ENCODE results near the gene CIB1.

The CIB1 gene

GRCh38 chr15:90202929-90203328 lies 30.8 kb downstream of the CIB1 start:
- no peak overlapping the region for H3K56ac ChIP-seq (ENCODE audit: low read length)
- H3K18ac ChIP-seq (ENCODE audit: low read length): no peak overlapping the region
- H3K4me1 ChIP-seq (ENCODE audit: control insufficient read depth, low read depth, low read length): peaks cover 5% of the 10 kb centered on the region
- H3K4me2 ChIP-seq (ENCODE audit: low read length): no peak overlapping the region
- H3K36me3 ChIP-seq (ENCODE audit: control insufficient read depth, insufficient read depth, low read length): no peaks in the 10 kb centered on the region
- no peak overlapping the region for H2AK5ac ChIP-seq (ENCODE audit: low read length)
- no peaks in the 10 kb centered on the region for H3K79me2 ChIP-seq (ENCODE audit: control insufficient read depth, insufficient read depth, low read length)
- no peak overlapping the region for H3K4ac ChIP-seq (ENCODE audit: low read depth, low read length)
- no peak overlapping the region for H2BK5ac ChIP-seq (ENCODE audit: low read length)
- no peak overlapping the region for H3K23ac ChIP-seq (ENCODE audit: low read length)
- no CpG with 5 or more reads among the region's 4 CpGs for WGBS (ENCODE audit: extremely low coverage, insufficient coverage, low lambda C conversion rate)
- H3K27me3 ChIP-seq (ENCODE audit: insufficient read depth, low read length, poor library complexity): no peaks in the 10 kb centered on the region
- H3K79me1 ChIP-seq (ENCODE audit: low read length): peaks cover 7% of the 10 kb centered on the region
- no peak overlapping the region for H3K4me3 ChIP-seq (ENCODE audit: low read length)
- H4K8ac ChIP-seq (ENCODE audit: low read depth, low read length): no peak overlapping the region
- no peak for DNase-seq
- H2BK120ac ChIP-seq (ENCODE audit: low read depth, low read length): no peak overlapping the region
- H2BK15ac ChIP-seq (replicated peaks; ENCODE audit: low read depth): no peak overlapping the region
- H3K27ac ChIP-seq (ENCODE audit: low read depth, low read length): no peak overlapping the region
- no peak overlapping the region for H3K9ac ChIP-seq (ENCODE audit: low read length)
- no peak overlapping the region for H4K5ac ChIP-seq (ENCODE audit: low read length)

GRCh38 chr15:90201944-90202375 lies 31.8 kb downstream of the CIB1 start:
- no peaks in the 10 kb centered on the region for H3K27me3 ChIP-seq (ENCODE audit: insufficient read depth, low read length, poor library complexity)
- no peak overlapping the region for H3K27ac ChIP-seq (ENCODE audit: low read depth, low read length)
- no peak overlapping the region for H2BK120ac ChIP-seq (ENCODE audit: low read depth, low read length)
- no CpG with 5 or more reads among the region's 25 CpGs for WGBS (ENCODE audit: extremely low coverage, insufficient coverage, low lambda C conversion rate)
- H3K4me3 ChIP-seq (ENCODE audit: low read length): peak overlapping the region; percentile 84
- H3K36me3 ChIP-seq (ENCODE audit: control insufficient read depth, insufficient read depth, low read length): no peaks in the 10 kb centered on the region
- H4K8ac ChIP-seq (ENCODE audit: low read depth, low read length): no peak overlapping the region
- no peak overlapping the region for H3K23ac ChIP-seq (ENCODE audit: low read length)
- no peak overlapping the region for H3K4ac ChIP-seq (ENCODE audit: low read depth, low read length)
- peak overlapping the region; percentile 46 for H3K18ac ChIP-seq (ENCODE audit: low read length)
- H3K56ac ChIP-seq (ENCODE audit: low read length): peak overlapping the region; percentile 88
- peak overlapping the region; percentile 87 for H3K9ac ChIP-seq (ENCODE audit: low read length)
- H3K4me2 ChIP-seq (ENCODE audit: low read length): peak overlapping the region; percentile 78
- DNase-seq: peak; percentile 19
- no peak overlapping the region for H4K5ac ChIP-seq (ENCODE audit: low read length)
- H3K79me2 ChIP-seq (ENCODE audit: control insufficient read depth, insufficient read depth, low read length): no peaks in the 10 kb centered on the region
- H2BK15ac ChIP-seq (replicated peaks; ENCODE audit: low read depth): no peak overlapping the region
- no peak overlapping the region for H2BK5ac ChIP-seq (ENCODE audit: low read length)
- H2AK5ac ChIP-seq (ENCODE audit: low read length): no peak overlapping the region
- peaks cover 7% of the 10 kb centered on the region for H3K79me1 ChIP-seq (ENCODE audit: low read length)
- peaks cover 5% of the 10 kb centered on the region for H3K4me1 ChIP-seq (ENCODE audit: control insufficient read depth, low read depth, low read length)

- peak within 1 kb of the TSS; percentile 25 for H3K27ac ChIP-seq (ENCODE audit: low read depth, low read length)
- no peak within 1 kb of the TSS for H2BK120ac ChIP-seq (ENCODE audit: low read depth, low read length)
- H3K27me3 ChIP-seq (ENCODE audit: insufficient read depth, low read length, poor library complexity): no peaks in the 10 kb centered on the region
- peaks cover 5% of the 10 kb centered on the region for H3K4me1 ChIP-seq (ENCODE audit: control insufficient read depth, low read depth, low read length)
- H4K5ac ChIP-seq (ENCODE audit: low read length): no peak within 1 kb of the TSS
- H4K8ac ChIP-seq (ENCODE audit: low read depth, low read length): peak within 1 kb of the TSS; percentile 30
- H3K79me2 ChIP-seq (ENCODE audit: control insufficient read depth, insufficient read depth, low read length): no peaks in the 10 kb centered on the region
- H3K36me3 ChIP-seq (ENCODE audit: control insufficient read depth, insufficient read depth, low read length): no peaks in the 10 kb centered on the region
- peak within 1 kb of the TSS; percentile 84 for H3K4me3 ChIP-seq (ENCODE audit: low read length)
- H3K56ac ChIP-seq (ENCODE audit: low read length): peak within 1 kb of the TSS; percentile 88
- H3K23ac ChIP-seq (ENCODE audit: low read length): peak within 1 kb of the TSS; percentile 92
- peaks cover 7% of the 10 kb centered on the region for H3K79me1 ChIP-seq (ENCODE audit: low read length)
- peak within 1 kb of the TSS; percentile 78 for H3K4me2 ChIP-seq (ENCODE audit: low read length)
- H2BK15ac ChIP-seq (replicated peaks; ENCODE audit: low read depth): no peak within 1 kb of the TSS
- peak within 1 kb of the TSS; percentile 94 for H3K18ac ChIP-seq (ENCODE audit: low read length)
- DNase-seq: peak; percentile 78
- no peak within 1 kb of the TSS for H2BK5ac ChIP-seq (ENCODE audit: low read length)
- WGBS (ENCODE audit: extremely low coverage, insufficient coverage, low lambda C conversion rate): no CpG with 5 or more reads among the region's 88 CpGs
- H2AK5ac ChIP-seq (ENCODE audit: low read length): no peak within 1 kb of the TSS
- H3K9ac ChIP-seq (ENCODE audit: low read length): peak within 1 kb of the TSS; percentile 87
- H3K4ac ChIP-seq (ENCODE audit: low read depth, low read length): peak within 1 kb of the TSS; percentile 38
These were observed 32.4 kb downstream of the CIB1 start, which contains the start of gene SEMA4B for GRCh38 chr15:90201130-90201943. Gene SEMA4B (plus strand): TSS chr15:90201330. CDS start chr15:90201579, 249 bp downstream.

GRCh38 chr15:90200534-90201129 lies 33.1 kb downstream of the CIB1 start:
- H3K36me3 ChIP-seq (ENCODE audit: control insufficient read depth, insufficient read depth, low read length): no peaks in the 10 kb centered on the region
- H4K8ac ChIP-seq (ENCODE audit: low read depth, low read length): peak overlapping the region; percentile 30
- peak overlapping the region; percentile 32 for H3K4me3 ChIP-seq (ENCODE audit: low read length)
- peaks cover 7% of the 10 kb centered on the region for H3K79me1 ChIP-seq (ENCODE audit: low read length)
- H3K27ac ChIP-seq (ENCODE audit: low read depth, low read length): no peak overlapping the region
- H3K56ac ChIP-seq (ENCODE audit: low read length): peak overlapping the region; percentile 88
- no peak overlapping the region for H2BK5ac ChIP-seq (ENCODE audit: low read length)
- no peak for DNase-seq
- H3K4me1 ChIP-seq (ENCODE audit: control insufficient read depth, low read depth, low read length): peaks cover 5% of the 10 kb centered on the region
- no peak overlapping the region for H2BK120ac ChIP-seq (ENCODE audit: low read depth, low read length)
- H4K5ac ChIP-seq (ENCODE audit: low read length): no peak overlapping the region
- no peak overlapping the region for H3K4ac ChIP-seq (ENCODE audit: low read depth, low read length)
- no peaks in the 10 kb centered on the region for H3K79me2 ChIP-seq (ENCODE audit: control insufficient read depth, insufficient read depth, low read length)
- no CpG with 5 or more reads among the region's 24 CpGs for WGBS (ENCODE audit: extremely low coverage, insufficient coverage, low lambda C conversion rate)
- peak overlapping the region; percentile 87 for H3K9ac ChIP-seq (ENCODE audit: low read length)
- H3K27me3 ChIP-seq (ENCODE audit: insufficient read depth, low read length, poor library complexity): no peaks in the 10 kb centered on the region
- H2AK5ac ChIP-seq (ENCODE audit: low read length): no peak overlapping the region
- peak overlapping the region; percentile 94 for H3K18ac ChIP-seq (ENCODE audit: low read length)
- peak overlapping the region; percentile 19 for H3K23ac ChIP-seq (ENCODE audit: low read length)
- H3K4me2 ChIP-seq (ENCODE audit: low read length): peak overlapping the region; percentile 78
- no peak overlapping the region for H2BK15ac ChIP-seq (replicated peaks; ENCODE audit: low read depth)

- Histone ChIP-seq H3K36me3 (ENCODE audit: control insufficient read depth, insufficient read depth, low read length) (no peaks in the 10 kb centered on the region), H2BK120ac (ENCODE audit: low read depth, low read length) (no peak overlapping the region), H4K8ac (ENCODE audit: low read depth, low read length) (no peak overlapping the region), H2BK5ac (ENCODE audit: low read length) (no peak overlapping the region), H3K4me3 (ENCODE audit: low read length) (no peak overlapping the region), H3K79me2 (ENCODE audit: control insufficient read depth, insufficient read depth, low read length) (no peaks in the 10 kb centered on the region), H3K4me2 (ENCODE audit: low read length) (no peak overlapping the region), H3K18ac (ENCODE audit: low read length) (no peak overlapping the region), H4K5ac (ENCODE audit: low read length) (no peak overlapping the region), H3K4ac (ENCODE audit: low read depth, low read length) (no peak overlapping the region), H2BK15ac (replicated peaks; ENCODE audit: low read depth) (no peak overlapping the region), H3K9ac (ENCODE audit: low read length) (no peak overlapping the region), H3K27ac (ENCODE audit: low read depth, low read length) (no peak overlapping the region), H2AK5ac (ENCODE audit: low read length) (no peak overlapping the region), H3K56ac (ENCODE audit: low read length) (no peak overlapping the region), H3K27me3 (ENCODE audit: insufficient read depth, low read length, poor library complexity) (no peaks in the 10 kb centered on the region), H3K79me1 (ENCODE audit: low read length) (no peaks in the 10 kb centered on the region), H3K23ac (ENCODE audit: low read length) (no peak overlapping the region), H3K4me1 (ENCODE audit: control insufficient read depth, low read depth, low read length) (no peaks in the 10 kb centered on the region)
- WGBS (ENCODE audit: extremely low coverage, insufficient coverage, low lambda C conversion rate): no CpG with 5 or more reads among the region's 2 CpGs
- no peak for DNase-seq
These were observed 39.1 kb downstream of the CIB1 start for GRCh38 chr15:90194655-90195054.

Data from mesendoderm (in vitro differentiated cells).